Dermis microvascular lymphatic vessel endothelial cell (primary cell): ENCODE measurements around the gene KLK7. TPM values are rescaled to one million over a fixed set of nuclear protein-coding genes. Genes with fewer than 3 reads are reported as not detected.
"Not testable (repeated sequence)": the region's sequence is repeated elsewhere in the genome, so short reads cannot be mapped to it uniquely, and the experiment has no call there.

Source experiments
- DNase-seq, 2 donors: peaks; one replicate each; pipeline versions ENCODE4 v3.0.0 to v3.0.0-alpha.2; 2010; ENCODE audit warnings: low read depth in 2 of 2
- total RNA-seq: library from RNA; depleted of rRNA; stranded (reverse); fragments of >200 nt; gene quantifications from 2 replicates; pipeline ENCODE4 v1.2.1, GENCODE V29; 2014

Gene KLK7
- total RNA-seq, 1 donor from 2014 or later: not detected

DNA sequence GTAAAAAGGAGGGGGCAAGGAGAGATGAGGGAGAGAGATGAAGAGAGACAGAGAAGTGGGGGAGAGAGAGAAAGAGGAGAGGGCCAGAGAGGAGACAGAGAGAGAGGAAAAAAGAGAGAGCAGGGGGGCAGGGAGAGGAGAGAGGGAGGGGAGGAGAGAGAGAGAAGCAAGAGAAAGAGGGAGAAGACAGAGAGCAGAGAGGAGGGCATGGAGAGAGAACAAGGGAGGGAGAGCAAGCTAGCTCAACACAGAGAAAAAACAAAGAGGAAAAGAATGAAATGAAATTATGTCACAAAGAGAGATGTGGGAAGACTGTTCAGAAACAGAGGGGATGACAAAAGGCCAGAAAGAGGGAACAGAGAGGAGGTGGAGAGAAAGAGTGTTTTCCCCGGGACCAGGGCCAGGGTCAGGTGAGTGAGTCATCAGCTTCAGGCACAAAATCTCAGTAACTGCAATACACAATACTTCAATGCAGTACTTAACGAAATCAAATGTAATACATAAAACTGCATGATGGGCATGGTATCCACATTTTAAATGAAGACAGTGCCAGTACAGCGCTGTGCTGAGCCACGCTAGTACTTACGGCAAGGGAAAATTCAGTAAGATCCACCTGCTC, 4.8 kb downstream of the KLK7 start:
- DNase-seq: no peak

DNA sequence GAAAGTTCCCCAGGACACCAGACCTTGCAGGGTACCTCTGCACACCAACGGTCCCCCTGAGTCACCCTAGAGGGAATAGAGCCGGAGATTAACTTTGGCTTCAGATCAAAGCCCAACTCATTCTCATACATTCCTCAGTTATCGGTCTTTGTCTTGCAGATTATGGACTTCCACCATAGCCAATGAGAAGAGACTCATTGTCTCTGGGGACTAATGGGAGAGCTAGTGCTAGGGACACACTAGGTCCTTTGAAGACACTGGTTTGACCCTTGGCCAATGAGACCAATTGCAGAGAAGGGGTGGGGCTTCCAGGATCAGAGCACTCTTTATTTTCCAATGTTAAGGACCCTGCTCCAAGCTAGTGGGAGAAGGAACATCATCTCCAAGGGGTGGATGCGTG, 6.1 kb downstream of the KLK7 start:
- no peak for DNase-seq

DNA sequence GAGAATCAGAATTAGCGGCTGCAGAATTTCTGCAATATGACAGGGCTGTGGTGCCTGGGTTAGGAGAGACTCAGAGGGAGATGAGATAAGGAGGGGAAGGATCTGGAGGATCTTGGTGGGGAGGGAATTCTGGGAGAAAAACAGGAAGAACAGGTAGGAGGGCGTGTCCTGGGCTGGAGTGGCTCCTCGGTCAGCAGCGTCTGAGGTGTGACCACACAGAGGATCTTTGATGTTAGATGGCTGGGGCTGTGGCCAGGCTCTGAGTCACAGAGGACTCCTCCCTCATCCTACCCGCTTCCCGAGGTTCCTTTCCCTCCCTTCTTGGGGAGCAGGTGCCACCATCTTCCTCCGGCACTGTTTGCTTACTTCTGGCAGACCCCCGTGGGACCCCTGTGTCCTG, 8.0 kb downstream of the KLK7 start:
- DNase-seq: no peak

DNA sequence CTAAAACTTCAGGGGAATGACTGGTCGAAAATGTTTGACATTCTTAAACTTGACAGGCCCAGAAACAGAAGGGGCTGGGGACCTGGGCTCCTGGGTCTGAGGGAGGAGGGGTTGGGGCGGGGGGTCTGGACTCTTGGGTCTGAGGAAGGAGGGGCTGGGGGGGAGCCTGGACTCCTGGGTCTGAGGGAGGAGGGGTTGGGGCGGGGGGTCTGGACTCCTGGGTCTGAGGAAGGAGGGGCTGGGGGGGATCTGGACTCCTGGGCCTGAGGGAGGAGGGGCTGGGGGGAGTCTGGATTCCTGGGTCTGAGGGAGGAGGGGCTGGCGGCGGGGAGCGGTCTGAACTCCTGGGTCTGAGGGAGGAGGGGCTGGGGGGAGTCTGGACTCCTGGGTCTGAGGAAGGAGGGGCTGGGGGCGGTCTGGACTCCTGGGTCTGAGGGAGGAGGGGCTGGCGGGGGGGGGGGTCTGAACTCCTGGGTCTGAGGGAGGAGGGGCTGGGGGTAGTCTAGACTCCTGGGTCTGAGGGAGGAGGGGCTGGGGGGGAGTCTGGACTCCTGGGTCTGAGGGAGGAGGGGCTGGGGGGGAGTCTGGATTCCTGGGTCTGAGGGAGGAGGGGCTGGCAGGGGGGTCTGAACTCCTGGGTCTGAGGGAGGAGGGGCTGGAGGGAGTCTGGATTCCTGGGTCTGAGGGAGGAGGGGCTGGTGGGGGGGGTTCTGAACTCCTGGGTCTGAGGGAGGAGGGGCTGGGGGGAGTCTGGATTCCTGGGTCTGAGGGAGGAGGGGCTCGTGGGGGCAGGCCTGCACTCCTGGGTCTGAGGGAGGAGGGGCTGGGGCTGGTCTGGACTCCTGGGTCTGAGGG, 8.8 kb downstream of the KLK7 start:
- no peak for DNase-seq

DNA sequence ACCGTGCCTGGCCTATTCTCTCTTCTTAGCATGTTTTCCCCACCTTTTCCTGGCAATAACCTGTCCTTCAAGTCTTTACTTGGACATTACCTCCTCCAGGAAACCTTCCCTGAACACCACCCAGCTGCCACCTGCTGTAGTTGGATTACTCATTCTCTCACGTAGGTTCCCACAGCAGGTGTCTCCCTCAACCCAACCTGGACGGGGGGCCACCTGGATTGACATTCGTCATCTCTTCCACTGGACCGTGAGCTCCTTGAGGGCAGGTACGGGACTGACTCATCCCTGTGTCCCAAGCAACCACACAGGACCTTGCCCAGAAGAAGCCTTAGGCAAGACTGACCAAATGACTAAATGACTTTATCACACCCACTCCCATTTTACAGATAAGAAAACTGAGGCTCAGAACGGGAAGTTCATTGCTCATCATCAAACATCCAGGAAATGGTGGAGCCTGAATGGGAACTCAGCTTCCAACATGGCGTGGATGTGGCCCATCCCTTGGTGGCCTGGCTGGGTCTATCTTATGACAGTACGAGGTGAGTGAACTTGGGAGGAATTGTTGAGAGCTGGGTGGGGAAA, 10.8 kb downstream of the KLK7 start:
- DNase-seq: no peak

DNA sequence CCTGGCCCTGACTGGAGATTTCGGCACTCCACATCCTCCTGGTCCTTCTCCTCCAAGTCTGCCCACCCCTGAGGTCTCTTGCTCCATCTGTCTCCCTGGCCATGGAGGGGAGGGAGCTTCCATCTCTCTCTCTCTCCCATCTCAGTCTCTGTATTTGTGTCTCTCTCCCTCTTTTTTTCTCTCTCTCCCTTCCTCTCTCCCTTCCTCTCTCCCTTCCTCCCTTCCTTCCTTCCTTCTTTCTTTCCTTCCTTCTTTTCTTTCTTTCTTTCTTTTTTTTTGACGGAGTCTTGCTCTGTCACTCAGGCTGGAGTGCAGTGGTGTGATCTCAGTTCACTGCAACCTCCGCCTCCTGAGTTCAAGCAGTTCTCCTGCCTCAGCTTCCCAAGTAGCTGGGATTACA, 13.9 kb downstream of the KLK7 start:
- not testable (repeated sequence) for DNase-seq

DNA sequence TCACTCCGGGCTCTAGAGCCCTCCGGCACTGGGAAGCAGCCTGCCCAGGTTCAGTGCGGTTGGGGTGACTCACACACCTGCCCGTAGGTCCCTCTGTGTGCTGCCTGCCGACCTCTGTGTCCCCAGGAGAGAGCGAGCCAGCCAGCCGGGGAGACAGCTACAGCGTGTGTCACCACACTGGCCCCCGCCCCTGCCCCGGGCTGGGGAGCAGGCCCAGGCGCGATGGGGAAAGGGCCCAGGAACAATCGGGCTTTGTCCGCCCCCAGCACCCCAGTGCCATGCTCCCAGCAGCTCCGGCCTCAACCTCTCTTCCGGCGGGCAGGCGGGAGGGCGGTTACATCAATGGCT, 14.3 kb downstream of the KLK7 start, which contains the start of gene KLK6:
KLK6 (minus strand) TSS at position 179 of the 348 bp plus-strand sequence. CDS start 1,487 bp downstream, outside the sequence.
- no peak for DNase-seq

DNA sequence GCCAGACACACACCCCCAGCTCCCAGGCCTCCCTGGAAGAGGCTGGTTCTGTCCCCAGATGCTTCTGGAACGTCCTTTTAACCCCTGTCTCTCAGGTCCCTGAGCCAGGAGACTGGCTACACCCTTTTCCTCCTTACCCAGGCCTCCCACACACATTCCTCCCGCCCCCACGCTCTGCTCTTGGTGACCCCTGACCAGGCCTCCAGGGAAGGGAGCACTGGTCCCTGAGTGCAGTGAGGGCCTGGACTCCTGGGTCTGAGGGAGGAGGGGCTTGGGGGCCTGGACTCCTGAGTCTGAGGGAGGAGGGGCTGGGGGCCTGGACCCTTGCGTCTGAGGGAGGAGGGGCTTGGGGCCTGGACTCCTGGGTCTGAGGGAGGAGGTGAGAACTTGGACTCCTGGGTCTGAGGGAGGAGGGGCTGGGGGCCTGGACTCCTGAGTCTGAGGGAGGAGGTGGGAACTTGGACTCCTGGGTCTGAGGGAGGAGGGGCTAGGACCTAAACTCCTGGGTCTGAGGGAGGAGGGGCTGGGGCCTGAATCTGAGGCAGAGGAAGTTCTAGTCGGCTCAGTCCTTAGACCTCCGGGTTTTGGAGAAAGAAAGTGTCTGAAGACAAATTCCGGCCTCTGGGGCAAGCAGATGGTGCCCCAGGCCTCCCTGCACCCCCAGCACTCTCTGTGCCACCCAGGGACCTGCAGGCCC, 14.9 kb downstream of the KLK7 start:
- no peak for DNase-seq

DNA sequence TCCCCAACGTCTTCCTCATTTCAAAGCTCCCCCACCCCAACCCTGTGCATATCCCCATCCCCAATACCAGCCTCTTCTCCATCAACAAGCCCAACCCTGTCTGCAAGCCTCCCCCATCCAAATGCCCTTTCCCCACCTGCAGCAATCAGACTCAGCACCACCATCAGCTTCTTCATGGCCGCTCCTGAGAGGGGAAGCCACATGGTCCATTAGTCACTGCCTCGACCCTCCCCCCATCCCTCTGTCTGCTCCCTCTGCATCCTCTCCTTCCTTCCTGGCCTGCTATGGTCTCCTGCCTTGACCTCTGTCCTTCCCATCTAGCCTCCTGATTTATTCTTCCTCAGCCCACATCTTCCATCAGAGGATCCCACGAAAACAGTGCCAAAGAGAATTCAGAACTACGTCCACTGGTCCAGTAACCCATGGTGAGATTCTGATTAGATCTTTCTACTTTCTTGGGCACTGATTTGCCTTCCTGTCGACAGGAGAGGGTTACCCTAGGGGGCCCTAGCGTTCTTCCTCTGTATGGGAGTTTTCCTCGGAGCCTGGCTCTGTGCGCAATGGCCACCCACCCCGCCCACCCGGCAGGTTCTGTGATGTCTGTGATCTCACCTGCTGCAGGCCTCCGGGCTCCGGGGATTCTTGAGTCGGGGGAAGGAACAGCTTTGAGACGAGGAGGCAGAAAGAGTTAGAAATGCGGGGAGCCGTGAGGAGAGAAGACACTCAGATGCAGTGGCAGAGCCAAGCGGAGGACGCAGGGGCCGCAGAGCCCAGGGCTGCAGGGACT, 15.6 kb downstream of the KLK7 start:
- DNase-seq: no peak

DNA sequence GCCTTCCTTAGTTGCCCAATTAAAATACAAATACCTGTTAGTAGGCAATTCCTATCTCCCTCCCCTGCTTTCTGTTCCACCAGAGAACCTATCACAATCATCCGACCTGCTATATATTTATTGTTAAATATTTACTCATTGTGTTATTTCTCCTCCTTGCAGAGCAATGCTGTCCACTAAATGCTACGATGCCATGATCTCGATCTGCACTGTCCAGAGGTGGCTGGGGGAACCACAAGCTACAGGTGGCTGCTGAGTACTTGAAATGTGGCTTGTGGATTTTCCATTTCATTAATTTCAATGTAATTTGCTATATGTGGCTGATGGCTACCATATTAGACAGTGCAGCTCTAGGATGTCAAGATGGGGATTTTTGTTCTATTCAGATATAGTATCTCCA, 19.5 kb downstream of the KLK7 start:
- DNase-seq: no peak

DNA sequence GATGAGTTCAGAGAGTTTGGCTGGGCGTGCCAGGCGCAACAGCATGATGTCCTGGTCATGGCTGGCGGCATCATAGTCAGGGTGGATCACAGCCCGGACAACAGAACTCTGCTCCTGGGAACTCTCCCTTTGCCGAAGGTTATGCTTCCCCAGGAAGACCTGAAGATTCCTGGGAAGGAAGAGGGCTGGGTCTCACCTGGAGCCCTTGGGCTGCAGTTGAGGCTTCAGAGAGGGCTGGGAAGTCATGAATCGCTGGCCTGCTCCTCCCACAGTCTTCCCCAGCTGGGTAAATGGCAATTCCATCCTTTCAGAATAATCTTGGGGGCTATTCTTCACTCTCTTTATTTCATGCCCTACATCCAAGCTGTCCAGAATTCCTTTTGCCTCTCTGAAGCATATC, 20.3 kb downstream of the KLK7 start:
- DNase-seq: no peak

DNA sequence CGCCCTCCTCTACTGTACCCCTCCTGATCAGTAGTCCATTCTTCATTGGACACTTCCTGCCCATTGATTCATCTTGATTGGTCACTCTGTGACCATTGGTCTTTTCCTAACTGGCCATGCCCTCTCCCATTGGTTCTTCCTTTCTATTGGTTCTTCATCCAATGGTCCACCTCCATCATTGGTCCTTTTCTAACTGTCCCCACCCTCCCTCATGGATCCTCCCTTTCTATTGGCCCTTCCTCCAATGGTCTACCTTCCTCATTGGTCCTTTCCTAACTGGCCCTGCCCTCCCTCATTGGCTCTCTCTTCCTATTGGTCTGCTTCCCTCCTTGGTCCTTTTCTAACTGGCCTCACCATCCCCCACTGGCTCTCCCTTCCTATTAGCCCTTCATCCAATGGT, 21.5 kb downstream of the KLK7 start:
- no peak for DNase-seq

DNA sequence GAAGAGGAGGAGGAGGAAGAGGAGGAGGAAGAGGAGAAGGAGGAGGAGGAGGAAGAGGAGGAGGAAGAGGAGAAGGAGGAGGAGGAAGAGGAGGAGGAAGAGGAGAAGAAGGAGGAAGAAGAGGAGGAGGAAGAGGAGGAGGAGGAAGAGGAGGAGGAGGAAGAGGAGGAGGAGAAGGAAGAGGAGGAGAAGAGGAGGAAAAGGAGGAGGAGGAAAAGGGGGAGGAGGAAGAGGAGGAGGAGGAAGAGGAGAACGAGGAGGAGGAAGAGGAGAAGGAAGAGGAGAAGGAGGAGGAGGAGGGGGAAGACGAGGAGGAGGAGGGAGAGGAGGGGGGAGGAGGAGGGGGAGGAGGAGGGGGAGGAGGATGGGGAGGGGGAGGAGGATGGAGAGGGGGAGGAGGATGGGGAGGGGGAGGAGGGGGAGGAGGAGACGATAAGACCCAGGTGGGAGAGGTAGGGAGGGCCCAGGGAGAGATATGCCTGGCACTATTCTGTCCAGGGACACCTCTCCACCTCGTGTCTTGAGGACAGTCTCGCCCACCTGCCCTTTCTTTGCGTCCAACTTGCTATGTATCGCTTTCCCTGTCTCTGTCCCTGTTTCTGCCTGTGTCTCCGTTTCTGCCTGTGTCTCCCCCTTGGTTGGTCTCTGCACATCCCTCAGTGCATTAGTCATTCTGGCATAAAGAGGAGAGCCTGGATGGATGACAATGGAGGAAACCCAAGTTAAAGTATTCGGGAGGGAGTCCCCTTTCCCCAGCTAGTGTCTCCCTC, 23.8 kb downstream of the KLK7 start:
- no peak for DNase-seq

DNA sequence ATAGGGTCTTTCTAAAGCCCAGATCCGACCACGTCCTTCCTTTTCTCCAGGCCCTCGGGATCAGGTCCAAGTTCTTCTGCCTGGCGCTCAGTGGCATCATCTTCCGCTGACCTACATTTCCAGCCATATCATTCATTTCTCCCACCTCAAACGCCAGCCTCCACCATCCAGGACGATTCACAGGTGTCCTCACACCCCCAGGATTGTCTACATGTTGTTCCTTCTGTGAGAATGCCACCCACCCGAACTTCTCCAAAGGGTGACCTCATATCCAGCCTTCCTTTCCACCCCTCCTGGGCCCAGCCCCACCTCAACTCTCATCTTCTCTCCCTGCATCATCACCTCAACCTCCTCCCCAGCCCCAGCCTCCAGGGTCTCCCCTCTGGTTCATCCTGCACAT, 26.1 kb downstream of the KLK7 start:
- DNase-seq: no peak

DNA sequence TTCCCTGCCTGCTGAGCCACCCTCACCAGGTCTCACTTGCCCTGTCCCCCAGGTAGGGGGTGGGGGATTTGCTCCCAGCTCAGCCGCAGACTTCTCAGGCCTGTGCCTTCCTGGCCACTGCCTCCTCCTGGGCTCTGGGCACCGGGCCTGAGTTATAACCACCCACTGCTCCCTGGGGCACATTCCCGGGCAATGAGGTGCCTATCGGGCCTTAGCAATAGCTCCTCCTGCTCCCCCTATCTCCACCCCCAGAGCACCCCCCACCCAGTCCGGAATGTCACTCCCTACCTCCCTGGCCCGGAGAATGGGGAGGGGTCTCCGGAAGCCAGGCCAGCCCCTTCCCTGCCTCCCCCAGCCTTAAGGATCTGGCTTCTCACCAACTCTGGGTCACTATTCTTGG, 30.8 kb downstream of the KLK7 start, which contains the start of gene KLK5:
KLK5 (minus strand) TSS at position 129 of the 400 bp plus-strand sequence. CDS start 381 bp downstream, outside the sequence.
- DNase-seq: no peak

DNA sequence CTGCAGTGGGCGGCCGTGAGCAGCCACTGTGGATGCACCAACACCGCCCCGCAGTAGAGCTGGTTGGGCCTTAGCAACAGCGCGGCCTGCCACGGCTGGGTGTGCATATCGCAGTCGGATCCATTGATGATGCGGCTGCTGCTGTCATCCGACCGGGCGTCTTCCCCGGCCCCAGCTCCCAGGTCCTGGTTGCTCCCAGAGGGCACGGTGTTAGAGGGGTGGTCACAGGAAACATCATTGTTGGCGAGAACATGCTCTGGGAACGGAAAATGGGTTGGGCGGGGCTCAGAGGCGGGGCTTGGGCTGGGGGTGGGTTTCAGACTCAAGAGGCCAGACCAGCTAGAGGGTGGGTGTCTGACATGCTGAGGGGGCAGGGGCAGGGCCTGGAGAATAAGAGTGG, 33.9 kb downstream of the KLK7 start:
- no peak for DNase-seq

DNA sequence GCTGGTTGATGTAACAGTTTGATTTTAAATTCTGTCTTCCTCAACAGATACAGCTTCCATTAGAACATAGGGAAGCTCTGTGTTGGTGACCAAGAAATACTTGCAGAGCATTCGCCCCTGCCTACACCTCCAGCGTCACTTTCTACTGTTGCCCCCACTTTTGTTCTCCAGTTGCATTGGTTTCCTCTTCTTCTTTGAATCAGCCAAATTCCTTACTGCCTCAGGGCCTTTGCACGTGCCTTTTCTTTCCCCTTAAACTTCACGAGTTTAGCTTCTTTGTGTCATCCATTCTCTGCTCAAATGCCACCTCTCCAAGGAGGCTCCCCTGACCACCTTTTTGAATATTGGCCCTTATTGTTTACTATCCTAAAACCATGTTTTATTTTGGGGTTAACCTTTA, 36.6 kb downstream of the KLK7 start:
- DNase-seq: no peak

DNA sequence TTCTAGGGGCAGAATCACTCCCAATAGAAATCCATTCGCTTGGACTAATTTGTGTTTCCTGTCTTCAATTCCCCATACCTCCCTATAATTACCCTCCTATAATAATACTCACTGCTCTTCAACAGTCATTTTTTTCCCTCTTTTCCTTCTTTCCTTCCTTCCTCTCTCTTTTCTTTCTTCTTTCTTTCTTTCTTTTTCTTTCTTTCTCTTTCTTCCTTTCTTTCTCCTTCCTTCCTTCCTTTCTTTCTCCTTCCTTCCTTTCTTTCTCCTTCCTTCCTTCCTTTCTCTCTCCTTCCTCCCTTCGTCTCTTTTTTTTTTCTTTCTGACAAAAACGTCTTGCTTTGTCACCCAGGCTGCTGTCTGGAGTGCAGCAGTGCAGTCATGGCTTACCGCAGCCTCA, 38.9 kb downstream of the KLK7 start:
- no peak for DNase-seq

DNA sequence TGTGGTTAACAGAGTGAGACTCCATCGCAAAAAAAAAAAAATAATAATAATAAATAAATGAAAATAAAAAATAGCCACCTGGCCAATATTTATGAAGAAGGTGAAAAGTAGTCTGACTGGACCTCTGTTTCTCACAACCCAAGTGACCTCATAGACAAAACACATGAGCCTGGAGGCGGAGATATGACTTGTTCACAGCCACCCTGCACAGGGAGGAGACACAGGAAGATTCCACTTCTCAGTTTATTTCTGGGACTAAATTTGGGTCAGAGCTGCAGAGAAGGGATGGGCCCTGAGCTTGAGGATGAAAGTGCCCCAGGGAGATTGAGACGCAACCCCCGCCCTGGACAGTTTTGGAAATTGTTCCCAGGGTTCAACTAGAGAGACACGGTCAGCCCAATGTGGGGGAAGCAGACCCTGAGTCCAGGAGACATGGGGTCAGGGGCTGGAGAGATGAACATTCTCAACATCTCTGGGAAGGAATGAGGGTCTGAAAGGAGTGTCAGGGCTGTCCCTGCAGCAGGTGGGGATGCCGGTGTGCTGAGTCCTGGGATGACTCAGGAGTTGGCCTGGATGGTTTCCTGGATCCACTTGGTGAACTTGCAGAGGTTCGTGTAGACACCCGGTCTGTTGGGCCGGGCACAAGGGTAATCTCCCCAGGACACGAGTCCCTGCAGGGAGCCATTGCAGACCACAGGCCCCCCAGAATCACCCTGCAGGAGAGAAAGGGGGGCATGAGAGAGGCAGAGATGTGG, 40.5 kb downstream of the KLK7 start:
- DNase-seq: no peak

DNA sequence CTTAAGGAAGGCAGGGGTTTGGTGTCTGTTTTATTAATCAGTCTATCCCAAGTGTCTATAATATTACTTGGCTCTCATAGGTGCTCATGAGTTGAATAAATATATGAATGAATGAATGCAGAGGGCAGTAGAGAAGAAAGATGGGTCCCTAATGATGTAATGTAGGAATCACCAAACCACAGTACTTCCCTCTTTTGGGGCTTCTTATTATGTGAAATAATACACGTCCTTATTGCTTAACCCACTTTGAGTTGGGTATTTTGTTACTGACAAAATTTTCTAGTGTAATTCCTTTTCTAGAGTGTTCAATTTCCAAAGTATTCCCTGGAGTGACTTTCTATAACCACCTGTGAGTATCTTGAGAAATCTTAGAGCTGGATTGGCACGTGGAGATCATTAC, 44.1 kb downstream of the KLK7 start:
- no peak for DNase-seq
